ENCODE measurements around the gene SLC49A3.
"Not testable (repeated sequence)": the region's sequence is repeated elsewhere in the genome, so short reads cannot be mapped to it uniquely, and the experiment has no call there.

SLC49A3 gene

GRCh38 chr4:706834-707598, 18.1 kb upstream of the SLC49A3 start:
- H3K4me3 ChIP-seq (ENCODE audit: control insufficient read depth, low read depth, low read length): peak overlapping the region; percentile 76
- DNase-seq (ENCODE audit: low read depth): no peak
- TF ChIP-seq CTCF (conservative IDR thresholded peaks at IDR 0.05; ENCODE audit: control insufficient read depth, insufficient read depth, low read depth, low read length): no peak

GRCh38 chr4:706083-706633, 17.2 kb upstream of the SLC49A3 start:
- not testable (repeated sequence) for DNase-seq (ENCODE audit: low read depth)
- H3K4me3 ChIP-seq (ENCODE audit: control insufficient read depth, low read depth, low read length): peak overlapping the region; percentile 76

DNA sequence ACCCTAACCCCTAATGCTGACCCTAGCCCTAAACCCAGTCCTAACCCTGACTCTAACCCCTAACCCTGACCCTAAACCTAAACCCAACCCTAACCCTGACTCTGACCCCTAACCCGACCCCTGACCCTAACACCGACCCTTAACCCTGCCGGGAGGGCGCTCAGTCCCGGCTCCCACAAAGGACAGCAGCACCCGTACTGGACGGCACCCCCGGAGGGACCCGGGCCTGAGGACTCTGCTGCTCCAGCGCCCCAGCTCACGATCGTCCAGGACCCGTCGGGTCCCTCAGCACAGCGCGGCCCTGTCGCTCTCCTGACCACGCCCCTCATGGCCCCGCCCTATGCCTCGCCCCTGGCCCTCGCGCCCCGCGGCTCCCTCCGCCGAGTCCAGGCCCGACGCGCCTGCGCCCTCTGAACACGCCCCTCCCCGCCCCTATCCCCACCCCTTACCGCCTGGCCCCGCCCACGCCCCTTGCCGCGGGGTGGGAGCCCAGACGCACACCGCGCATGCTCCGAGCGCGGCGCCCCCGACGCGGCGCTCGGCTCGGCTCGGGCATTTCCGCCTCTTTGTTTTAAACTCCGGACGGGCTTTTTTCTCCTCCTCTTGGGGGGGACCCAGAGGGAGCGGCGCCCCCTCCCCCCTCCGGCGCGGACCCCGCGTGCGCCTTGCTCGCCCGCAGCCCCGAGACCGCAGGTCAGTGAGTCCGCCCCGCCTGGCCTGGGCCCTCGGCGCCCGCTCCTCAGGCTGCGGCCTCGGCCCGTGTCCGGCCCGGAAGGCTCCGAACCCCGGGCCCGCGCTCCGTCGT, 16.5 kb upstream of the SLC49A3 start, which contains the start of gene PCGF3:
Gene PCGF3 (plus strand): TSS at position 555 of the 805 bp plus-strand sequence. CDS start 27,849 bp downstream, outside the sequence.
- H3K4me3 ChIP-seq (ENCODE audit: control insufficient read depth, low read depth, low read length): peak within 1 kb of the TSS; percentile 76
- TF ChIP-seq CTCF (conservative IDR thresholded peaks at IDR 0.05; ENCODE audit: control insufficient read depth, insufficient read depth, low read depth, low read length): no peak
- DNase-seq (ENCODE audit: low read depth): peak; percentile 91

DNA sequence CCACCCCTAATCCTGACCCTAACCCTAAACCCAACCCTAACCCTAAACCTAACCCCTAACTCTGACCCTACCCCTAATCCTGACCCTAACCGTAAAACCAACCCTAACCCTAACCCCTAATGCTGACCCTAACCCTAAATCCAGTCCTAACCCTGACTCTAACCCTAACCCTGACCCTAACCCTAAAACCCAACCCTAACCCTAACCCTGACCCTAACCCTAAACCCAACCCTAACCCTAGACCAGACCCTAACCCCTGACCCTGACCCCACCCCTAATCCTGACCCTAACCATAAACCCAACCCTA, 16.0 kb upstream of the SLC49A3 start:
- H3K4me3 ChIP-seq (ENCODE audit: control insufficient read depth, low read depth, low read length): peak overlapping the region; percentile 51
- no peak for DNase-seq (ENCODE audit: low read depth)
- TF ChIP-seq CTCF (conservative IDR thresholded peaks at IDR 0.05; ENCODE audit: control insufficient read depth, insufficient read depth, low read depth, low read length): no peak

DNA sequence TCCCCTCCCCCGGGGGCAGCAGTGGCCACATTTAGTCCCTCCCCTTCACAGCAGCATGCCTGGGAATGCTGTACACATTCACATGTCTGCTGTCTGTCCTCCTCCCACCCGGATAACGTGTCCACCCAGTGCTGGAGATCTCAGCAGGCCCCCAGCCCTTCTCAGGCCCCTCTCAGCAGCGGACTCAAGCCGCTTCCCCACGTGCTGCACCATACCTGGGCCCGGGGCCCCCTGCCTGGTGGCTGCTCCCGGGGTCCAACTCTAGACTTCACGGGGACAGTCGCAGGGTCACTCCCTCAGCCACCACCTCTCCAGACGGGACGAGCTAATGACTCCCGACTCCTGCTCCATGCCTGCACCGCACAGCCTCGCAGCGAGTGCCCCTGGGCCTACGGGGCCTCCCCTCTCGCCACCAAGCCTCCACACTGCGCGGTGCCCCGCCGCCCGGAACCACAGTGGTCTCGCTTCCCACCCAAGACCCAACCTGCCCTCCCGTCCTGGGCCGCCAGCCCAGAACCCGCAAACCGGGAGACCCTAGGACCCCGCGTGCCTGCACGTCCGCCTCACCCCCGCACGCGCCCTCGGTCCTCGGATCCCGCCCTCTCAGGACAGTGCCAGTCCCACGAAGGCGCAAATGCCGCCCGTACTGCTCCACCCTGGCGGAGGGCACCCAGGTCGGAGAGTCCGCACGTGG, 15.4 kb upstream of the SLC49A3 start:
- TF ChIP-seq CTCF (conservative IDR thresholded peaks at IDR 0.05; ENCODE audit: control insufficient read depth, insufficient read depth, low read depth, low read length): no peak
- no peak for DNase-seq (ENCODE audit: low read depth)
- no peak overlapping the region for H3K4me3 ChIP-seq (ENCODE audit: control insufficient read depth, low read depth, low read length)

DNA sequence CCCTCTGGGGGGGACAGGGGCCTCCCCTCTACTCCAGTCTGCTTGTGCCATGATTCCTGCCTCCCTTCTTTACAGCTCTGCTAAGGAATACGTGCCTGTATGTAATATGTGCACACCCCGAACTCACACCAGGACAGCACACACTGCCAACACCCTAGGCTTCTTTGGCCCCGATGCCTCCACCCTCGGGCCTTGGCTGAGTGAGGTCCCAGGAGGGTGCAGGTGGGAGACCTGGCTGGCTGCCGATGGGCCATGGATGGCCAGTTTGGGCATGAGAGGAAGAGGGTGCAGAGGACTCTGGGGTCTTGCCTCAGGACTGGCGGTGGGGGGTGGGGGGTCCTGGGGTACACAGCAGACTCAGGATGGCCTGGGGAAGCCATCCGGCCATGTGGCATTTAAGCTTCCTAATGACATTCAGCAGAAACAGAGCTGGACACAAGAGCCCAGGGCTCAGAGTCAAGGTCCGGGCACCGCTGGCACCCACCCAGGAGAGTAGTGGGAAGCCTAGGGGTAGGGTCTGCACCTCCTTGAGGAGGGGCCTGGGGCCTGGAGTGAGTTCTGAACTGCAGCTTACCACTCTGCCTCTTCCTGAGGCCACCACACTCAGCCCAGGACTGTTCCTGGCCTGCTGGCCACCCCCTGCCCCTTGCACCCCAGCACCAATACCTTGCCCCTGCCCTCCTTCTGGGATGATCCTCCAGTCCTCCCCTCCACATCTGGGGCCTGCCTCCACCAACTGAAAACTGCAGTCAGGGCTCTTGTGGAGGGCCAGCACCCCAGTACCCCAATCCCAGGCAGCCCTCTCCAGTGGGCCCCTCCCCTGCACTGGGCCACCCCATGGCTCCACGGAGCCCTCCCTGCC, 14.6 kb upstream of the SLC49A3 start:
- H3K4me3 ChIP-seq (ENCODE audit: control insufficient read depth, low read depth, low read length): no peak overlapping the region
- TF ChIP-seq CTCF (conservative IDR thresholded peaks at IDR 0.05; ENCODE audit: control insufficient read depth, insufficient read depth, low read depth, low read length): no peak
- DNase-seq (ENCODE audit: low read depth): no peak
